ENCODE data around the gene PBRM1. TPM values are rescaled to one million over a fixed set of nuclear protein-coding genes. Genes with fewer than 3 reads are reported as not detected.

Gene PBRM1
- 75.4 and 82.8 TPM in 2 replicates for total RNA-seq

GRCh38 chr3:52685709-52686691 lies at the start of gene PBRM1, which contains the start of gene GNL3:
Gene PBRM1 (minus strand): TSS chr3:52685913.
Gene GNL3 (plus strand): TSS chr3:52686032. CDS start chr3:52686093, 61 bp downstream.

GRCh38 chr3:52705688-52706686 lies 20.3 kb upstream of the PBRM1 start, which contains the start of the genes GLT8D1 and SPCS1:
Gene GLT8D1 (minus strand): TSS chr3:52705791. CDS start chr3:52700460, 5,331 bp downstream.
Gene SPCS1 (plus strand): TSS chr3:52706106. CDS start chr3:52706247, 141 bp downstream.

GRCh38 chr3:52536369-52537164 lies 149.1 kb downstream of the PBRM1 start, which contains the start of gene UQCC5:
Gene UQCC5 (plus strand): TSS chr3:52536605. CDS start chr3:52536756, 151 bp downstream.

GRCh38 chr3:52533623-52534280 lies 152.0 kb downstream of the PBRM1 start, which contains the start of gene NT5DC2:
Gene NT5DC2 (minus strand): TSS chr3:52533857. CDS start chr3:52533737, 120 bp downstream.

Small RNA genes lying within 50 kb of the gene (small RNA-seq; reads per million reads assigned to genes)
- gene AC006254.2 (not detected), gene RF00569 (15,641 reads per million, percentile 100 among the genes with 10 or more reads in this experiment), gene RF01183 (not detected), gene RNU6-856P (not detected), gene RNU6ATAC16P (not detected), gene SNORD19 (not detected), gene SNORD19B (not detected), gene SNORD69 (512 reads per million, percentile 99 among the genes with 10 or more reads in this experiment)

Other genes starting within 250 kb of the PBRM1 start
- gene SEMA3G, start 240.8 kb downstream of the PBRM1 start, total RNA-seq = 0.85 and 0.97 TPM in 2 replicates
- gene TNNC1, start 231.9 kb downstream of the PBRM1 start, total RNA-seq = 3.1 and 5.5 TPM in 2 replicates
- gene NISCH, start 230.3 kb downstream of the PBRM1 start, total RNA-seq = 94.7 and 106 TPM in 2 replicates
- gene STAB1, start 190.6 kb downstream of the PBRM1 start, total RNA-seq = 0.73 and 1.1 TPM in 2 replicates
- 59.1 and 84.9 TPM in 2 replicates for gene NT5DC2, start 152.1 kb downstream of the PBRM1 start, total RNA-seq
- 1.9 and 2.9 TPM in 2 replicates for gene UQCC5, start 149.3 kb downstream of the PBRM1 start, total RNA-seq
- 113 and 126 TPM in 2 replicates for gene GNL3, start 119 bp upstream of the PBRM1 start, total RNA-seq
- gene GLT8D1, start 19.9 kb upstream of the PBRM1 start, total RNA-seq = 94.7 and 97.8 TPM in 2 replicates
- 32.5 and 50.0 TPM in 2 replicates for gene SPCS1, start 20.2 kb upstream of the PBRM1 start, total RNA-seq
- 20.9 and 28.4 TPM in 2 replicates for gene NEK4, start 85.0 kb upstream of the PBRM1 start, total RNA-seq
- not detected in 2 replicates for gene ITIH1, start 91.7 kb upstream of the PBRM1 start, total RNA-seq
- 1.1 TPM in 1 of 2 replicates, not detected in the other for gene ITIH3, start 108.9 kb upstream of the PBRM1 start, total RNA-seq
- gene ITIH4, start 144.8 kb upstream of the PBRM1 start, total RNA-seq = 2.2 and 2.4 TPM in 2 replicates
- not detected in 2 replicates for gene MUSTN1, start 149.1 kb upstream of the PBRM1 start, total RNA-seq
- gene STIMATE, start 211.6 kb upstream of the PBRM1 start, total RNA-seq = 16.9 and 19.7 TPM in 2 replicates

Data from hair follicle dermal papilla cell (primary cell).